SK-N-SH (cell line): ENCODE results near the gene CHMP4A. TPM values are rescaled to one million over a fixed set of nuclear protein-coding genes. Genes with fewer than 3 reads are reported as not detected.

Experiments used
- CTCF ChIA-PET: fragments of 300-600, 350-600 bp; formaldehyde crosslinking; extraction: SDS; loops from one replicate; lab custom pipeline; 2021; lab: Yijun Ruan, JAX
- POLR2A ChIA-PET: fragments of 350-600 bp; sonication (Branson Sonifier 250); formaldehyde crosslinking; extraction: SDS; loops from one replicate; lab custom pipeline; 2020; ENCODE audit warnings: antibody characterized with exemption, inconsistent platforms; lab: Yijun Ruan, JAX
- DNase-seq: peaks from one replicate; pipeline ENCODE4 v3.0.0; 2012
- H2AFZ ChIP-seq: fragments of 200-600 bp; sonication (generic); 2 replicates; pipeline ENCODE4 v1.8.1; 2016; ENCODE audit warnings: antibody characterized with exemption, mild to moderate bottlenecking, low read depth
- H3F3A ChIP-seq: fragments of 200-600 bp; sonication (generic); replicated peaks from 2 replicates; pipeline ENCODE3; 2016; ENCODE audit warnings: antibody characterized with exemption, mild to moderate bottlenecking; ENCODE audit not compliant: insufficient read depth
- H3K27ac ChIP-seq, 2 experiments: fragments of 200-500 bp in 1 of 2; fragments of 200-600 bp in 1 of 2; sonication (Bioruptor generic) in 1 of 2; sonication (generic), shearing (Covaris generic) in 1 of 2; 2 replicates each; pipeline versions ENCODE4 v1.5.1 to v1.6.1; 2014 to 2016; ENCODE audit warnings: low read depth in 2 of 2, inconsistent platforms in 1 of 2, low read length in 1 of 2, mild to moderate bottlenecking in 1 of 2, mixed read lengths in 1 of 2
- H3K27me3 ChIP-seq: fragments of 200-600 bp; sonication (generic), shearing (Covaris generic); 2 replicates; pipeline ENCODE4 v1.6.1; 2016; ENCODE audit warnings: mixed run types; ENCODE audit not compliant: insufficient read depth
- H3K36me3 ChIP-seq, 2 experiments: fragments of 200-500 bp in 1 of 2; fragments of 200-600 bp in 1 of 2; sonication (Bioruptor generic) in 1 of 2; sonication (generic) in 1 of 2; replicated peaks in 1 of 2; 2 replicates each; pipeline versions ENCODE3 to v1.5.1; 2014 to 2016; ENCODE audit warnings: low read length in 1 of 2, mild to moderate bottlenecking in 1 of 2; ENCODE audit not compliant: insufficient read depth in 2 of 2, control insufficient read depth in 1 of 2
- H3K4me1 ChIP-seq, 2 experiments: fragments of 200-500 bp in 1 of 2; fragments of 200-600 bp in 1 of 2; sonication (Bioruptor generic) in 1 of 2; sonication (generic), shearing (Covaris generic) in 1 of 2; 2 replicates each; pipeline versions ENCODE4 v1.5.1 to v1.6.1; 2014 to 2016; ENCODE audit warnings: low read depth in 1 of 2, low read length in 1 of 2, mixed run types in 1 of 2; ENCODE audit not compliant: insufficient read depth in 2 of 2, control insufficient read depth in 1 of 2
- H3K4me2 ChIP-seq: fragments of 200-600 bp; sonication (generic), shearing (Covaris generic); 2 replicates; pipeline ENCODE4 v1.6.1; 2017; ENCODE audit warnings: mixed run types
- H3K4me3 ChIP-seq, 2 experiments: fragments of 200-500 bp in 1 of 2; fragments of 200-600 bp in 1 of 2; sonication (Bioruptor generic) in 1 of 2; sonication (generic), shearing (Covaris generic) in 1 of 2; 2 replicates each; pipeline versions ENCODE4 v1.5.1 to v1.8.1; 2014 to 2016; ENCODE audit warnings: low read depth in 2 of 2, inconsistent platforms in 1 of 2, low read length in 1 of 2, mild to moderate bottlenecking in 1 of 2, mixed read lengths in 1 of 2, moderate library complexity in 1 of 2
- H3K79me2 ChIP-seq: fragments of 200-600 bp; sonication (generic); 2 replicates; pipeline ENCODE4 v1.8.1; 2017; ENCODE audit warnings: mild to moderate bottlenecking; ENCODE audit not compliant: insufficient read depth
- H3K9ac ChIP-seq: fragments of 200-600 bp; sonication (generic); 2 replicates; pipeline ENCODE4 v1.6.1; 2017; ENCODE audit warnings: mixed run types
- H3K9me2 ChIP-seq: fragments of 200-600 bp; sonication (generic); 2 replicates; pipeline ENCODE4 v1.6.1; 2017; ENCODE audit warnings: mixed run types
- H3K9me3 ChIP-seq: fragments of 200-600 bp; sonication (generic); 2 replicates; pipeline ENCODE4 v1.6.1; 2017; ENCODE audit warnings: mixed run types, mild to moderate bottlenecking, moderate library complexity
- H4K20me1 ChIP-seq: fragments of 200-600 bp; sonication (generic); 2 replicates; pipeline ENCODE4 v1.6.1; 2017; ENCODE audit warnings: mild to moderate bottlenecking, mixed run types; ENCODE audit not compliant: insufficient read depth
- CTCF ChIP-seq: fragments of 200-600 bp; sonication (generic); IDR thresholded peaks from 2 replicates; pipeline ENCODE4 v1.6.1; 2017; ENCODE audit warnings: antibody characterized with exemption, mild to moderate bottlenecking, moderate library complexity
- EP300 ChIP-seq, 2 experiments: IDR thresholded peaks; 2 replicates each; pipeline versions ENCODE4 v1.4.0 to v1.6.1; 2012; ENCODE audit warnings: borderline replicate concordance in 1 of 2, low read depth in 1 of 2, low read length in 1 of 2
- FOXM1 ChIP-seq: IDR thresholded peaks from 2 replicates; pipeline ENCODE4 v1.4.0; 2012; ENCODE audit warnings: low read depth, mild to moderate bottlenecking
- GABPA ChIP-seq: IDR thresholded peaks from 2 replicates; pipeline ENCODE4 v1.4.0; 2012; ENCODE audit warnings: low read depth, mild to moderate bottlenecking
- GATA2 ChIP-seq: sonication (generic); formaldehyde crosslinking; IDR thresholded peaks from 2 replicates; pipeline ENCODE4 v1.5.0; 2020; ENCODE audit warnings: mild to moderate bottlenecking, missing genetic modification reagents
- RXRA ChIP-seq: IDR thresholded peaks from 2 replicates; pipeline ENCODE4 v1.4.0; 2012; ENCODE audit warnings: low read depth, mild to moderate bottlenecking, borderline replicate concordance
- TAF1 ChIP-seq: IDR thresholded peaks from 2 replicates; pipeline ENCODE4 v1.6.1; 2012; ENCODE audit warnings: low read depth, mild to moderate bottlenecking, low read length, moderate library complexity, borderline replicate concordance
- TEAD4 ChIP-seq: IDR thresholded peaks from 2 replicates; pipeline ENCODE4 v1.4.0; 2012; ENCODE audit warnings: mild to moderate bottlenecking, borderline replicate concordance; ENCODE audit not compliant: insufficient read depth
- WGBS: methylation state at CpG from one replicate; pipeline ENCODE4 v1.1.6; 2017; ENCODE audit warnings: low lambda C conversion rate; 5-methylcytosine and 5-hydroxymethylcytosine counted together
- polyA plus RNA-seq, 3 experiments: library from polyadenylated mRNA; depleted of rRNA; stranded (reverse); fragments of >200 nt; gene quantifications; 2 replicates each; pipeline ENCODE4 v1.2.3, GENCODE V29; 2012
- TF ChIP-seq, protein P1 (sequence below): IDR thresholded peaks from 2 replicates; pipeline ENCODE4 v1.6.1; 2012; ENCODE audit warnings: mild to moderate bottlenecking, low read depth, low read length, moderate library complexity

CHMP4A gene
- polyA plus RNA-seq, 1 of the 3 experiments (the other 2 are of a cell fraction) = 92.4 TPM

DNA sequence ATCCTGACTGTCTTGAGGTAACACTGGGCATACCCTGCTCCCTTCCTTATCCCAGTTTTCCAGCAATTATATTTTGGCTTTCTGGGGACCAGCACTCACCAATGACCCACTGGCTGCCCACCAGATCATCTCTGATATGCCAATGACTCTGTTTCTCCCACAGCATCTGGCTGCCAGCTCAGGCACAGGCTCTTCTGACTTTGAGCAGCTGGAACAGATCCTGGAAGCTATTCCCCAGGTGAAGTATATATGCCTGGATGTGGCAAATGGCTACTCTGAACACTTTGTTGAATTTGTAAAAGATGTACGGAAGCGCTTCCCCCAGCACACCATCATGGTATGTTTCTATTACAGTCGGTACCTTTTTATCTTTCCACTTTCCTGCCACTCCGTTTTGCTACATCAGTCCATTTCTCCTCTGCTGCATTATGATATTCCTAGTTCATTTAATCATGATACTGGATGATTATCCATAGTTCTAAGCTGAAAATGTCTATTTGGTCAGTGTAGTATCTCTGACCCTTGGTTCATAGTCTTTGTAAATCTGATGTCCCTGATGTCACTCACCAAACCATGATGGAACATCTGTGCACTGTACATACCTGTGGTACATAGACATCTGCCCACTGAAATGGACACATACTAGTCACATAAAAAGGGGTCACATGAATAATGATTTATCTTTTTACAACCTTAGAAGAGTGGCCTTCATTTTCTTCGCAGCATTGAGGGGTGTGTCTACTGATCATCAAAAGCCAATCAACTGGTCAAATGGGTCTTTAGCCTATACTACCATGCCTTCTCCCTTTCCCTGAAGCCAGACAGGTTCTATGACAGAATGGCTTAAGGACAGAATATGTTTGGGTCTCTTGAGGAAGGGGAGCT is 22.8 kb upstream of the CHMP4A start:
- Histone ChIP-seq H3K4me3 (no peak overlapping the region), H3K27me3 (no peaks in the 10 kb centered on the region), H2AFZ (no peak overlapping the region), H3K9me2 (no peaks in the 10 kb centered on the region), H4K20me1 (no peaks in the 10 kb centered on the region)
- CTCF ChIA-PET = interaction anchor here (1.2 to 12.0 kb wide), 7 partner anchors 20 to 196 kb away, joined by 5 to 191 read pairs (median 10); partner anchors contain the start of genes CHMP4A, CIDEB, DHRS1 and MDP1
- no peak for TF ChIP-seq TAF1
- TF ChIP-seq FOXM1 = no peak
- TF ChIP-seq GATA2 (CRISPR knock-in tag) = no peak
- no peak for TF ChIP-seq GABPA
- no peak for TF ChIP-seq EP300 (IDR thresholded peaks at IDR 0.05; ENCODE audit: borderline replicate concordance in 1 of 2, low read depth in 1 of 2, low read length in 1 of 2)
- TF ChIP-seq, protein P1, sequence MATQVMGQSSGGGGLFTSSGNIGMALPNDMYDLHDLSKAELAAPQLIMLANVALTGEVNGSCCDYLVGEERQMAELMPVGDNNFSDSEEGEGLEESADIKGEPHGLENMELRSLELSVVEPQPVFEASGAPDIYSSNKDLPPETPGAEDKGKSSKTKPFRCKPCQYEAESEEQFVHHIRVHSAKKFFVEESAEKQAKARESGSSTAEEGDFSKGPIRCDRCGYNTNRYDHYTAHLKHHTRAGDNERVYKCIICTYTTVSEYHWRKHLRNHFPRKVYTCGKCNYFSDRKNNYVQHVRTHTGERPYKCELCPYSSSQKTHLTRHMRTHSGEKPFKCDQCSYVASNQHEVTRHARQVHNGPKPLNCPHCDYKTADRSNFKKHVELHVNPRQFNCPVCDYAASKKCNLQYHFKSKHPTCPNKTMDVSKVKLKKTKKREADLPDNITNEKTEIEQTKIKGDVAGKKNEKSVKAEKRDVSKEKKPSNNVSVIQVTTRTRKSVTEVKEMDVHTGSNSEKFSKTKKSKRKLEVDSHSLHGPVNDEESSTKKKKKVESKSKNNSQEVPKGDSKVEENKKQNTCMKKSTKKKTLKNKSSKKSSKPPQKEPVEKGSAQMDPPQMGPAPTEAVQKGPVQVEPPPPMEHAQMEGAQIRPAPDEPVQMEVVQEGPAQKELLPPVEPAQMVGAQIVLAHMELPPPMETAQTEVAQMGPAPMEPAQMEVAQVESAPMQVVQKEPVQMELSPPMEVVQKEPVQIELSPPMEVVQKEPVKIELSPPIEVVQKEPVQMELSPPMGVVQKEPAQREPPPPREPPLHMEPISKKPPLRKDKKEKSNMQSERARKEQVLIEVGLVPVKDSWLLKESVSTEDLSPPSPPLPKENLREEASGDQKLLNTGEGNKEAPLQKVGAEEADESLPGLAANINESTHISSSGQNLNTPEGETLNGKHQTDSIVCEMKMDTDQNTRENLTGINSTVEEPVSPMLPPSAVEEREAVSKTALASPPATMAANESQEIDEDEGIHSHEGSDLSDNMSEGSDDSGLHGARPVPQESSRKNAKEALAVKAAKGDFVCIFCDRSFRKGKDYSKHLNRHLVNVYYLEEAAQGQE = no peak
- TF ChIP-seq, all 33 proteins: peak for 0
- Histone ChIP-seq H3K9me3 (no peaks in the 10 kb centered on the region), H3F3A (peaks cover 13% of the 10 kb centered on the region), H3K27ac (no peak overlapping the region), H3K79me2 (peaks cover 69% of the 10 kb centered on the region), H3K4me2 (no peak overlapping the region), H3K36me3 (peaks cover 52 to 69% of the 10 kb centered on the region in 2 experiments), H3K9ac (no peak overlapping the region), H3K4me1 (peaks cover 28 to 33% of the 10 kb centered on the region in 2 experiments; a peak in 3 of 4 replicates)
- POLR2A ChIA-PET = interaction anchor here (1.1 kb wide), 1 partner anchor 17 kb away, joined by 3 read pairs; no protein-coding TSS in a partner anchor
- DNase-seq = no peak
- 99% methylated on average over 5 of the region's 5 CpGs for WGBS

DNA sequence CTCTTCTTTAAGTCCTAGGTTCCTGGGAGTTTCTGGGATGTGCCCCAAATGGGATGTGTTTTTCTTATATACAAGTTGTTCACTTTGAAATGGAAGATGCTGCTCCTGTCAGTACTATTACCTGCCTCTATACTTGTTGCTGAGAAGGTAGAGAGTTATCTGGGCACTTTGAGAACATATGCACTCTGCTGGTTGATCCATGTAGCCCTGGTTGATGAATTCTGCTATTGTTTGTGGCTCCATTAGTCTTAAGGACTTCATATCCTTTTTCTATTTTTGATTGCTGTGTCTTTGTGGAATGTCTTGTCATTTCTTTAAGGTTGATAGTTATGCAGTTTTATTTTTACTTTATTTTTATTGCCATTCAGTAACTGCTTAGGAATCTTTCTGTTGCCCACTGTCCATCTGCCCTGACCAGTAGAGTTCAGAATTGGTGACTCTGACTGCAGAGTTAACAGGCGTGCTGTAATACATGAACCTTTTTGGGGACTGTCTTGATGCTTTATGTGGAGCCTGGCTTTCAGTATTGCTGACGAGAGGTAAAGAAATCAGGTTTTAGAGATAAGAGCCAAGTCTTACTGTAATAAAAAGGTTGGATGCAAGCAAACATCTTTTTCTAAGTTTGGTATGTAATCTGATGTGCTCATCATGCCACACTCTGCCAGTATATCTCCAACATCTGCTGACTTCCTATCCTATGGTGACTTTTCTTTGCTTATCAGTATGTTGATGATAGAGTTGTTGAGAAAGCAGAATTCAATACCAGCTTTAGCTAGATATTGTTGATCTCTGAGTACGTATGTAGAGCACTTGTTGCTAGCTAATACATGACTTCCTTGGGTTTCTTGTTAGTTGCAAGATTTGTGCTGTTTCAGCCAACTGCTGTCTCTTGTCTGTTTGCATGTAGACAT is 21.1 kb upstream of the CHMP4A start:
- Histone ChIP-seq H3K9ac (no peak overlapping the region), H3F3A (peaks cover 12% of the 10 kb centered on the region), H3K27ac (no peak overlapping the region; a peak in 1 of 4 replicates), H3K27me3 (no peaks in the 10 kb centered on the region), H3K9me2 (no peaks in the 10 kb centered on the region), H3K36me3 (peaks cover 36 to 53% of the 10 kb centered on the region in 2 experiments), H3K4me3 (peak overlapping the region in 1 of 2 experiments; percentile 93; a peak in 3 of 4 replicates), H2AFZ (no peak overlapping the region), H3K79me2 (peaks cover 69% of the 10 kb centered on the region), H3K9me3 (no peaks in the 10 kb centered on the region), H3K4me2 (peak overlapping the region; percentile 91), H3K4me1 (peaks cover 24 to 26% of the 10 kb centered on the region in 2 experiments; a peak in 3 of 4 replicates), H4K20me1 (peaks cover 2% of the 10 kb centered on the region; the same call in 1 of the 2 replicates)
- TF ChIP-seq RXRA (no peak), TEAD4 (no peak), CTCF (no peak), TAF1 (no peak)
- POLR2A ChIA-PET = interaction anchor here (1.2 to 1.7 kb wide), 3 partner anchors 8 to 132 kb away, joined by 3 to 8 read pairs (median 3); partner anchors contain the start of genes TINF2 and TM9SF1
- WGBS = 95% methylated on average over 3 of the region's 3 CpGs
- no peak for DNase-seq
- CTCF ChIA-PET = interaction anchor here (1.2 to 2.2 kb wide), 7 partner anchors 8 to 198 kb away, joined by 4 to 12 read pairs (median 6); partner anchors contain the start of genes CHMP4A, CIDEB and TINF2
